HG03442 (cell line): Measurements from ENCODE around the gene RSPO4.

Experiments used
- ATAC-seq: cut with Tn5 transposase; IDR thresholded peaks from one replicate; pipeline ENCODE4 v1.9.1; 2021; ENCODE audit warnings: mild to moderate bottlenecking, moderate library complexity; ENCODE audit not compliant: unreplicated experiment

The RSPO4 gene

GRCh38 chr20:944774-945410 lies 57.2 kb downstream of the RSPO4 start:
- ATAC-seq: no peak

DNA sequence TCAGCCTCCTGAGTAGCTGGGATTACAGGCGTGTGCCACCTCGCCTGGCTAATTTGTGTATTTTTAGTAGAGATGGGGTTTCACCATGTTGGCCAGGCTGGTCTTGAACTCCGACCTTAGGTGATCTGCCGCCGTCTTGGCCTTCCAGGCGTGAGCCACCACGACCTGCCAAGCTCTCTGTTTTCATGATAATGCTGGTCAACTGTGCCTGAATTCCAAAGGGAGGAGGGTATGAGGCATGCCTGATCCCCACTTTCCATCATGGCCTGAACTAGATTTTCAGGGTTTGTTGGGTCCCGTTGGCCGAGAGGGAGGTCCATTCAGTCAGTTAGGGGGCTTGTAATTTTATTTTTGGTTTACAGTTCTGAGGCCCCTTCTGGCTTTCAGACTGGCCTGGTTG lies 58.0 kb downstream of the RSPO4 start:
- ATAC-seq: no peak

- ATAC-seq: no peak
Observed at GRCh38 chr20:942611-943010, 59.5 kb downstream of the RSPO4 start.

DNA sequence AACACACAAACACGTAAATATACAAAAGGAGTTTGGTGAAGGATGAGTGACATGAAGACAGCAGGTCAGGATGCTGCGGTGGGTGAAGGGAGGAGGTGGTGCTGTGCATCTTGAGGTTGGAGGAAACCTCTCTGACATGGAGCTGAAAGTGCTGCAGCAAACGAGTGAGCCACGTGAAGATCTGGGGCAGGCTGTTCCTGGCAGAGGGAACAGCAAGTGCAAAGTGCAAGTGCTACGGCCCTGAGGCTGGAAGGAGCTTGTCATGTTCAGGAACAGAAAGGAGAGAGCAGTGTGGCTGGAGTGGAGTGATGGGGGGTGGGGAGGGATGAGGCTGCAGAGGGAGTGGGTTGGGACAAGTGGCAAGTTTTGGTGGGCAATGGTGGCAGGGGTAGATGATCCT lies 61.2 kb downstream of the RSPO4 start:
- ATAC-seq: no peak

DNA sequence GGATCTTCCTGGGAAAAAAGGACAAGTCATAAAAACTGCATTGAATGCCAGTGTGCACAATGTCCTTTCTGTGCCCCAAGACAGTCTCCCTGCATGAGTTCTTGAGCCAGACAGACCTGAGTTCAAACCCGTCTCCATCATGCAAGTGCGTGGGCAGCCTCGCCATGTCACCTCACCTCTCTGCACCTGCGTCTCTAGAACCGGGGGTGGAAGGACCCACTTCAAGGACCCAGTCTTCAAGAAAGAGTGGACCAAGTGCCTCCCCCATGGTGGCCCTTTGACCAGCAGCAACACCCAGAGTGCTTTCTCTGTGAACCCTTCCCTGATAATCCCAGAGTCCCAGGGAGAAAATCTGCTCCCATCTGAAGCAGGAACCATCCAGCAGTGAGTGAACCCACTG lies 62.5 kb downstream of the RSPO4 start:
- no peak for ATAC-seq

GRCh38 chr20:934186-934840 lies 67.8 kb downstream of the RSPO4 start:
- no peak for ATAC-seq

DNA sequence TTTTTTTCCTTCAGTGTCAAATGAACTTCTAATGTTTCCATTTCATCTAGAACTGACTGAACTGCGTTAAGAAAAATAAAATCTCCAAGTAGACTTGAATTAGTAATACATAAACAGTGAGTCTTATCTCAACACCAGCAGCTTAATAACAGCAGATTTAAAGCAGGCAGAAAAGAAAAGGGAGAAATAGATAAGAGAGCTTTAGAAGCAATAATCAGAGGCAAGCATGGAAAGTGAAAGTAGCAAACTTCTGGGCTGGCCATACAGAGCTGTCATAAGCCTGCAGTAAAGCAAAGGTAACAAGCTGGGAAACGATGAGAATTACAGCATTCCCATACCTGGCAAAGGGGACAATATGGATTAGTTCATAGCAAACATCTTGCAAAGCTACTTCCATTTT lies 69.1 kb downstream of the RSPO4 start:
- ATAC-seq: no peak

DNA sequence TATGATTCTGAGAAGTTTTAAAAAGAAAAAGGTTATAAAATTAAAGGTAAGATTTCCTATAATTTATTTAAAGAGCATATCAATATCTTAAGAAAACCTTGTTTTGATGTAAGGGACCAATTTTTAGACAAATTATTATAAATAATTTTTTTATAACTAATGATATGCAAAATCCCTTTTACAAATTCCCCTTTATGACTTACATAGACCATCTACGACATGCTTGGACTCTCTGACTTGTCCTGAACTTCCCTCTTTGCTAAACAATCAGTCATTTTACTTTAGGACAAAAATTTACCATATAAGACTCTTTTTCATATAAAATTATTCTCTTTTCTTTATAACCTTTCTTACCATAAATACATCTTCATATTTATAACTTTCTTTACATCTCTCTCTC lies 70.7 kb downstream of the RSPO4 start:
- no peak for ATAC-seq

- no peak for ATAC-seq
Observed at GRCh38 chr20:926670-927069, 75.4 kb downstream of the RSPO4 start.

DNA sequence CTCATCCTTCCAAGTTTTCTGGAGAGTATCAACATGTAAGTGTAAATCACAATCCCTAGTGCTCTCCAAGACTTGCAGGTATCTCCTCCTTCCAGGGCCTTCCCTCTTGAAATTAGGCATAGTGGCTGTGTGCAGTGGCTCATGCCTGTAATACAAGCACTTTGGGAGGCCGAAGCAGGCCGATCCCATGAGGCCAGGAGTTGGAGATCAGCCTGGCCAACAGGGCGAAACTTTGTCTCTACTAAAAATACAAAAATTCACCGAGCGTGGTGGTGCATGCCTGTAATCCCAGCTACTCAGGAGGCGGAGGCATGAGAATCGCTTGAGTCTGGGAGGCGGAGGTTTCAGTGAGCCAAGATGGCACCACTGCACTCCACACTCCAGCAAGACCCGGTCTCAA lies 76.6 kb downstream of the RSPO4 start:
- no peak for ATAC-seq

- ATAC-seq: no peak
Observed at GRCh38 chr20:924639-925038, 77.5 kb downstream of the RSPO4 start.

DNA sequence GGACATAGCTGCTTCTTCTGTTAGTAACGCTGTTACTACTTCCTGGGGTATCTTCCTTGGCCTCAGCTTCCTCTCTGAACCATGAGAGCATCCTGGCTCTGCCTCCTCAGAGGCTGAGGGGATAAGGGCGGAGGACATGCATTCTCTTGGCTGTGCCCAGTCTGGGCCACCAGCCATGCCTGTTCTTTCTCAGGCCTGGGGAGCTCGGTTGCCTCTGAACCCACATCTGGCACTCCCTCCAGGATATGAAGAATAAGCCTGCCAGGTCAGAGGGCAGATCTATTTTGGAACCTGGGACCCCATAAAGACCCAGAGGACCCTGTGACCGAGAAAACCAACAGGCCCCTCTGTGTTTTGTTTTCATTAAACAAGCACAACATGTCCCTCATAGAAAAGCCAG lies 79.3 kb downstream of the RSPO4 start:
- ATAC-seq: no peak

DNA sequence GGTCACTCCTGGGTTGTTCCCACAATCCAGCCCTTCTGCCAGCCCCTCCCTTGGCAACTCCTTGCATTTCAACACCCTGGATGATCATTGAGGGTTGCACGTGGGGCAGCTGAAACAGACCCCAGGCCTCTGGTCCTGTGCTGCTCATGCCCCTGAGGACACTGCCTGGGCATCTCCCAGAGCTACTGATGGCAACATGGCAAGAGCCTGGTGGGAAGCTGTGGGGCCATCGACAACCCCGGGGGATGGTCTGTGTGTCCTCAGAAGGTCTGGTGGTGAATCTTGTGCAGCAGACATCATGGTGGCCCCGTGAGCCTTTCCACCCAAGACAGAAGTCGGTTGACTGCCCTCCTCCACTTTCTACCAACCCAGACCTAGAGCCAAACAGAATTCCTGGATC lies 81.0 kb downstream of the RSPO4 start:
- ATAC-seq: no peak

DNA sequence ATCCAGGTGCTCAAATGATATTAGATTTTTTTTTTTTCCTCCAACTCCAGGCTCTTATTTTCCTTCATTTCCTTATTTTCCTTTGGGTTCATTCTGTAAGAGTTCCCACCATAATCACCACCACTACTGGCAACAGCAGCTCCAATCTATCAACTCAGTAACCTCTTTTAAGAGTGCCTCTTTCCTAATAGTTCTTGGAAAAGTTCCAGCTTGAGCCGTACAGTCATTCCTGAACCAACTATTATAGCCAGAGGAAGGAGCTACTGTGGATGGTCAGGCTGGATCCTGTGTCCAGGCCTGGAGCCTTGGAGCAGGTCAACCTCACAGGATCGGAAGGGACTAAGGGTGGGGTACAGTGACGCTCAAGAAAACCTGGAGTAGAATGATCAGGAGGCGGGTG lies 81.8 kb downstream of the RSPO4 start:
- ATAC-seq: no peak

DNA sequence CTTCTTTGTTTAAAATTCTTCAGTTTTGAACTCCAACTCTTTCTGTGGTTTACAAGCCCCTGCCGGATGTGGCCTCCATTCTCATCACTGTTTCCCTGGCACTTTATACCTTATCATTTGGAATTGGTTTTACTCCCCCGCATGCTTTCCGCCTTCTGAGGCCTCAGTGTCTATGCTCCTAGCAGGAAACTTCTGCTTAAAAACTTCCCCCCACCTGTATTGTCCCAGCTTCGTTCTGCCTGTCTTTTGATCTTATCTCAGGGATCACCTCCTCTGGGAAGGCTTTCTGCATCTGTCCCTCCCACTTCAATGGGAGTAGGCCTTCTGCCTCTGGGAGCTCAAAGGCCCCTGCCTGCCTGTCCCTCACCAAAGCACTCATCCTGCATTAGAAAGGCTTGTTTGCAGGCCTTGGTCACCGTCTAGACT lies 82.6 kb downstream of the RSPO4 start:
- no peak for ATAC-seq

GRCh38 chr20:917416-917815 lies 84.7 kb downstream of the RSPO4 start:
- no peak for ATAC-seq

- ATAC-seq: no peak
Observed at GRCh38 chr20:916825-917224, 85.3 kb downstream of the RSPO4 start.

DNA sequence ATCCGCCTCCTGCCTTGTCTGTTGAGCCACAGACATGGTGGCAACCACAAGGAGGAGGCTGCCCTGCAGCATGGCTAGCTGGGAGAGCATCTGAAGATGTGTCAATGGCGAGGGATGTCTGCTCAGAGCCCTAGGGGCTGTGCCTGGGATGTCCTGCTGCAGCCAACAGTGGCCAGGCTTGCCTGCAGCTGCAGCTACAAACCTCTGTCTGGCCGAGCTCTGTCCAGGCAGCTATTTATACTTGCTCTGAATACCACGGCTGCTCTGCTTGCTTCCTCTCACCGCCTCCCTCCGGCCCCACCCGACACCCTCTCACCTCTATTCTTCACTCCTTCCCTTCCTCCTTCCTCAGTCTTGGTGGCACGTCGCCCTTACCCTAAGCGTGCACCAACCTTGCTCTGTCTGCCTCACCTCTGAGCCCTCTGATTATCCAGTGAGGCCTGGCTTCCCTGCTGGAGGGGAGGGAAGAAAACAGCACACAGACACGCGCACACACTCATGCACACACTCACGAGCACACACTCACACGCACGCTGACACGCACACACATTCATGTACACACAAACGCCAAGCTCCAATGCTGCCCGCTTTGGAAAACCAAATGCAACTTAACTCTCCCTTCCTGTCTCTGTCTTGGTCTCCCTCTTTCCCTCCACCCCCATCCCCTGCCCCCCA lies 85.8 kb downstream of the RSPO4 start, which contains the start of gene ANGPT4:
ANGPT4 (minus strand) TSS at position 210 of the 675 bp plus-strand sequence; CDS start at position 90, 120 bp downstream.
- ATAC-seq: no peak

DNA sequence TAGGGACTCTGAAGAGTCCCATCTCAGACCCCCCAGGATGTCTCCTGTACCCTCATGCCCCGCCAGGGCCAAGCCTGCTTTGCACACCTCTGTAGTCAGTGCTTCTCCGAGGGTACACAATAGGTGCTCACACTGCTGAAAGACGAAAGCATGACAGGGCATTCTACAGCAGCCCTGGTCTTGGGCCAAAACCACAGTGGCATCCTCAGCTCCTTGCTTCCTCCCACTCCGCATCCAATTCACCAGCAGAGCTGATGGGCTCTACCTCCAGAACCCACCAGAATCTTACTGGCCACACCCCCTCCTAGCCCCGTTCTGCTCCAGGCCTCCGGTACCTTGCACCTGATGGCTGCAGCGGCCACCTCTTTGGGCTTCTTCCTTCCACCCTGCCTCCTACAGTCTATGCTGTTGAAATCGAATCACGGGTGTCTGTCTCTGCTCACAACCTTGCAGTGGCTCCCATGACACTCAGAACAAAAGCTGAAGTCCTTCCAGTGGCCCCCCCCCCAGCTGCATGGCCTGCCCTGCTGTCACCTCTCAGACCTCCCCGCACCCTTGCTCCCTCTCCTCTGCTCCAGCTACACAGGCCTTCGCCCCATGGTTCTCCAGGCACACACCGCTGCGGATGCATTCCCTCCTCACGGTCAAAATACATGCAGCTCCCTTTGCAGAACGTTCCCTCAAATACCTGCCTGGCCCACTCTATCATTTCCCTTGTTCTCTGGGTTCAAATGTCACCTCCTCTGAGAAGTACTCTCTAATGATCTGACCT lies 87.2 kb downstream of the RSPO4 start:
- no peak for ATAC-seq

- ATAC-seq: no peak
Observed at GRCh38 chr20:913306-913849, 88.7 kb downstream of the RSPO4 start.
